ENCODE data around the gene WFDC8. TPM values are rescaled to one million over a fixed set of nuclear protein-coding genes. Genes with fewer than 3 reads are reported as not detected.

Gene WFDC8
- total and polyA plus RNA-seq, 8 donors = not detected

GRCh38 chr20:45502561-45502960 is 76.5 kb downstream of the WFDC8 start:
- 41 to 73% (median 53%) methylated on average over 1 of the region's 1 CpG for WGBS, 5 donors
- intact Hi-C loops (cut with DNase I; ENCODE audit: low total_unique reads) = no loop called here
- H3K4me1 ChIP-seq = no peaks in the 10 kb centered on the region
- H3K27ac ChIP-seq = no peak overlapping the region
- no peaks in the 10 kb centered on the region for H3K36me3 ChIP-seq
- H3K4me3 ChIP-seq = no peak overlapping the region
- DNase-seq = no peak
- H3K27me3 ChIP-seq = peaks cover 0 to 27% (median 3%) of the 10 kb centered on the region in 3 donors
- no peaks in the 10 kb centered on the region for H3K9me3 ChIP-seq
- TF ChIP-seq EP300 (IDR thresholded peaks at IDR 0.05) (no peak), POLR2AphosphoS5 (IDR thresholded peaks at IDR 0.05) (no peak), POLR2A (IDR thresholded peaks at IDR 0.05) (no peak)
- TF ChIP-seq, protein P1, sequence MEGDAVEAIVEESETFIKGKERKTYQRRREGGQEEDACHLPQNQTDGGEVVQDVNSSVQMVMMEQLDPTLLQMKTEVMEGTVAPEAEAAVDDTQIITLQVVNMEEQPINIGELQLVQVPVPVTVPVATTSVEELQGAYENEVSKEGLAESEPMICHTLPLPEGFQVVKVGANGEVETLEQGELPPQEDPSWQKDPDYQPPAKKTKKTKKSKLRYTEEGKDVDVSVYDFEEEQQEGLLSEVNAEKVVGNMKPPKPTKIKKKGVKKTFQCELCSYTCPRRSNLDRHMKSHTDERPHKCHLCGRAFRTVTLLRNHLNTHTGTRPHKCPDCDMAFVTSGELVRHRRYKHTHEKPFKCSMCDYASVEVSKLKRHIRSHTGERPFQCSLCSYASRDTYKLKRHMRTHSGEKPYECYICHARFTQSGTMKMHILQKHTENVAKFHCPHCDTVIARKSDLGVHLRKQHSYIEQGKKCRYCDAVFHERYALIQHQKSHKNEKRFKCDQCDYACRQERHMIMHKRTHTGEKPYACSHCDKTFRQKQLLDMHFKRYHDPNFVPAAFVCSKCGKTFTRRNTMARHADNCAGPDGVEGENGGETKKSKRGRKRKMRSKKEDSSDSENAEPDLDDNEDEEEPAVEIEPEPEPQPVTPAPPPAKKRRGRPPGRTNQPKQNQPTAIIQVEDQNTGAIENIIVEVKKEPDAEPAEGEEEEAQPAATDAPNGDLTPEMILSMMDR (IDR thresholded peaks at IDR 0.05) = no peak

Small RNA genes lying within 50 kb of the gene (small RNA-seq; reads per million reads assigned to genes)
- gene AL031663.1 (0 reads per million in 4 donors), gene HSPD1P21 (0 reads per million in 4 donors), gene RNA5SP485 (0 reads per million in 4 donors)

Other genes starting within 250 kb of the WFDC8 start
- gene SDC4, start 230.9 kb downstream of the WFDC8 start, total RNA-seq = 100 to 1,000 TPM in 2 of 5 donors, 10 to 100 TPM in 3; 27.4 to 343 (median 81.4) TPM
- 10 to 100 TPM; 29.6 to 97.3 (median 78.8) TPM for gene SDC4, start 230.9 kb downstream of the WFDC8 start, polyA plus RNA-seq
- gene SYS1, start 216.1 kb downstream of the WFDC8 start, total RNA-seq = 100 to 1,000 TPM in 1 of 5 donors, 10 to 100 TPM in 4; 16.0 to 119 (median 25.1) TPM
- 10 to 100 TPM; 11.2 to 19.7 (median 18.8) TPM for gene SYS1, start 216.1 kb downstream of the WFDC8 start, polyA plus RNA-seq
- not detected for gene TP53TG5, start 201.0 kb downstream of the WFDC8 start, total RNA-seq
- under 1 TPM in 2 of 3 donors, not detected in 1; 0.12 to 0.33 TPM for gene TP53TG5, start 201.0 kb downstream of the WFDC8 start, polyA plus RNA-seq
- gene DBNDD2, start 171.0 kb downstream of the WFDC8 start, total RNA-seq = 100 to 1,000 TPM in 1 of 5 donors, 10 to 100 TPM in 4; 10.6 to 131 (median 51.3) TPM
- gene DBNDD2, start 171.0 kb downstream of the WFDC8 start, polyA plus RNA-seq = 10 to 100 TPM; 55.6 to 90.7 (median 77.6) TPM
- 100 to 1,000 TPM in 2 of 5 donors, 10 to 100 TPM in 3; 22.6 to 137 (median 87.2) TPM for gene PIGT, start 163.1 kb downstream of the WFDC8 start, total RNA-seq
- 10 to 100 TPM; 30.5 to 72.5 (median 45.0) TPM for gene PIGT, start 163.1 kb downstream of the WFDC8 start, polyA plus RNA-seq
- gene WFDC2, start 109.5 kb downstream of the WFDC8 start, total RNA-seq = 10 to 100 TPM in 2 of 5 donors, 1 to 10 TPM in 2, not detected in 1; 2.2 to 82.8 (median 37.6) TPM
- 10 to 100 TPM in 2 of 3 donors, 1 to 10 TPM in 1; 6.4 to 57.7 (median 49.0) TPM for gene WFDC2, start 109.5 kb downstream of the WFDC8 start, polyA plus RNA-seq
- not detected for gene SPINT3, start 63.7 kb downstream of the WFDC8 start, total RNA-seq
- gene SPINT3, start 63.7 kb downstream of the WFDC8 start, polyA plus RNA-seq = not detected
- not detected for gene WFDC6, start 39.8 kb downstream of the WFDC8 start, total RNA-seq
- gene WFDC6, start 39.8 kb downstream of the WFDC8 start, polyA plus RNA-seq = not detected
- not detected for gene EPPIN, start 31.9 kb downstream of the WFDC8 start, total RNA-seq
- gene EPPIN, start 31.9 kb downstream of the WFDC8 start, polyA plus RNA-seq = not detected
- gene WFDC10A, start 50.5 kb upstream of the WFDC8 start, total RNA-seq = not detected
- gene WFDC10A, start 50.5 kb upstream of the WFDC8 start, polyA plus RNA-seq = not detected
- not detected for gene WFDC9, start 52.0 kb upstream of the WFDC8 start, total RNA-seq
- gene WFDC9, start 52.0 kb upstream of the WFDC8 start, polyA plus RNA-seq = not detected
- gene WFDC11, start 91.0 kb upstream of the WFDC8 start, total RNA-seq = not detected
- gene WFDC11, start 91.0 kb upstream of the WFDC8 start, polyA plus RNA-seq = not detected
- not detected for gene WFDC13, start 122.8 kb upstream of the WFDC8 start, total RNA-seq
- gene WFDC13, start 122.8 kb upstream of the WFDC8 start, polyA plus RNA-seq = not detected
- gene WFDC10B, start 125.7 kb upstream of the WFDC8 start, total RNA-seq = 1 to 10 TPM in 1 of 5 donors, not detected in 4; 4.3 TPM
- 1 to 10 TPM in 1 of 3 donors, not detected in 2; 1.6 TPM for gene WFDC10B, start 125.7 kb upstream of the WFDC8 start, polyA plus RNA-seq
- gene SPINT4, start 143.1 kb upstream of the WFDC8 start, total RNA-seq = not detected
- gene SPINT4, start 143.1 kb upstream of the WFDC8 start, polyA plus RNA-seq = not detected
- 1 to 10 TPM in 1 of 5 donors, not detected in 4; 2.8 TPM for gene WFDC3, start 212.6 kb upstream of the WFDC8 start, total RNA-seq
- 10 to 100 TPM in 1 of 3 donors, 1 to 10 TPM in 2; 1.7 to 18.8 (median 9.2) TPM for gene WFDC3, start 212.6 kb upstream of the WFDC8 start, polyA plus RNA-seq
- 10 to 100 TPM in 4 of 5 donors, 1 to 10 TPM in 1; 9.6 to 76.8 (median 34.1) TPM for gene DNTTIP1, start 212.7 kb upstream of the WFDC8 start, total RNA-seq
- 10 to 100 TPM; 27.2 to 56.8 (median 43.0) TPM for gene DNTTIP1, start 212.7 kb upstream of the WFDC8 start, polyA plus RNA-seq
- gene UBE2C, start 233.4 kb upstream of the WFDC8 start, total RNA-seq = 10 to 100 TPM in 4 of 5 donors, not detected in 1; 10.5 to 37.5 (median 13.4) TPM
- gene UBE2C, start 233.4 kb upstream of the WFDC8 start, polyA plus RNA-seq = 10 to 100 TPM; 13.1 to 72.2 (median 39.0) TPM
- 1 to 10 TPM in 1 of 5 donors, not detected in 4; 4.9 TPM for gene TNNC2, start 248.0 kb upstream of the WFDC8 start, total RNA-seq
- 10 to 100 TPM in 1 of 3 donors, 1 to 10 TPM in 1, not detected in 1; 3.0 to 12.4 TPM for gene TNNC2, start 248.0 kb upstream of the WFDC8 start, polyA plus RNA-seq